DOHH2 (cell line): Measurements from ENCODE around the gene RFC5.

ENCODE experiments used
- H3F3A ChIP-seq: fragments of 200-600 bp; sonication (generic), shearing (Covaris generic); 2 replicates; pipeline ENCODE4 v1.6.0; 2016; ENCODE audit warnings: antibody characterized with exemption, mild to moderate bottlenecking; ENCODE audit not compliant: control insufficient read depth, insufficient read depth
- H3K27ac ChIP-seq: fragments of 200-600 bp; sonication (generic); 2 replicates; pipeline ENCODE4 v1.5.1; 2014; ENCODE audit warnings: low read depth, mild to moderate bottlenecking, low read length, moderate library complexity
- H3K27me3 ChIP-seq: fragments of 200-600 bp; sonication (generic); 2 replicates; pipeline ENCODE4 v1.6.1; 2014; ENCODE audit warnings: mild to moderate bottlenecking, low read length, mixed read lengths; ENCODE audit not compliant: control insufficient read depth
- H3K36me3 ChIP-seq: fragments of 200-600 bp; sonication (generic); 2 replicates; pipeline ENCODE4 v1.6.1; 2014; ENCODE audit warnings: mild to moderate bottlenecking, low read length, moderate library complexity, mixed read lengths; ENCODE audit not compliant: control insufficient read depth
- H3K4me1 ChIP-seq: fragments of 200-600 bp; sonication (generic); 2 replicates; pipeline ENCODE4 v1.6.1; 2014; ENCODE audit warnings: mild to moderate bottlenecking, low read length, mixed read lengths; ENCODE audit not compliant: control insufficient read depth
- H3K4me2 ChIP-seq: fragments of 200-600 bp; sonication (generic); 2 replicates; pipeline ENCODE4 v1.6.0; 2014; ENCODE audit warnings: mild to moderate bottlenecking, low read length, moderate library complexity
- H3K4me3 ChIP-seq: fragments of 200-600 bp; sonication (generic); 2 replicates; pipeline ENCODE4 v1.5.1; 2014; ENCODE audit warnings: mild to moderate bottlenecking, low read length, mixed read lengths
- H3K79me2 ChIP-seq: fragments of 200-600 bp; sonication (generic); 2 replicates; pipeline ENCODE4 v1.6.1; 2014; ENCODE audit warnings: mild to moderate bottlenecking, low read length, mixed read lengths; ENCODE audit not compliant: control insufficient read depth
- H3K9me2 ChIP-seq: fragments of 200-600 bp; sonication (generic); replicated peaks from 2 replicates; pipeline ENCODE4 v1.6.1; 2014; ENCODE audit warnings: mild to moderate bottlenecking, low read length, mixed read lengths; ENCODE audit not compliant: control insufficient read depth
- H3K9me3 ChIP-seq: fragments of 200-600 bp; sonication (generic); 2 replicates; pipeline ENCODE4 v1.6.1; 2014; ENCODE audit warnings: antibody characterized with exemption, low read length, mixed read lengths; ENCODE audit not compliant: control insufficient read depth, insufficient read depth
- H4K20me1 ChIP-seq: fragments of 200-600 bp; sonication (generic); 2 replicates; pipeline ENCODE4 v1.6.0; 2014; ENCODE audit warnings: low read depth, mild to moderate bottlenecking, antibody characterized with exemption, low read length, moderate library complexity; ENCODE audit not compliant: control insufficient read depth, insufficient read depth
- CTCF ChIP-seq: fragments of 200-600 bp; sonication (generic); IDR thresholded peaks from one replicate; pipeline ENCODE4 v1.5.1; 2014; ENCODE audit warnings: antibody characterized with exemption, mild to moderate bottlenecking, low read depth, low read length; ENCODE audit not compliant: poor library complexity, severe bottlenecking
- EZH2phosphoT487 ChIP-seq: fragments of 200-600 bp; sonication (generic); IDR thresholded peaks from 2 replicates; pipeline ENCODE4 v1.6.1; 2017; ENCODE audit warnings: borderline replicate concordance, mild to moderate bottlenecking, antibody characterized with exemption, low read length, moderate library complexity, mixed read lengths

RFC5 gene

GRCh38 chr12:118015306-118015705 lies 1.2 kb upstream of the RFC5 start:
- peaks cover 37% of the 10 kb centered on the region for H3K36me3 ChIP-seq
- H3K4me2 ChIP-seq: no peak overlapping the region
- H3F3A ChIP-seq: no peaks in the 10 kb centered on the region
- H3K4me3 ChIP-seq: no peak overlapping the region
- H3K4me1 ChIP-seq: peaks cover 24% of the 10 kb centered on the region
- peaks cover 8% of the 10 kb centered on the region; the same call in 1 of the 2 replicates for H4K20me1 ChIP-seq
- no peaks in the 10 kb centered on the region for H3K9me3 ChIP-seq
- H3K27ac ChIP-seq: no peak overlapping the region
- peaks cover 35% of the 10 kb centered on the region for H3K79me2 ChIP-seq
- H3K9me2 ChIP-seq: no peaks in the 10 kb centered on the region
- H3K27me3 ChIP-seq: peaks cover 6% of the 10 kb centered on the region
- TF ChIP-seq EZH2phosphoT487: no peak
- no peak for TF ChIP-seq CTCF

- no peak for TF ChIP-seq CTCF
- no peak for TF ChIP-seq EZH2phosphoT487
- H3K9me3 ChIP-seq: no peaks in the 10 kb centered on the region
- no peak overlapping the region for H3K27ac ChIP-seq
- peaks cover 35% of the 10 kb centered on the region for H3K79me2 ChIP-seq
- peak overlapping the region; percentile 89 for H3K4me3 ChIP-seq
- peaks cover 44% of the 10 kb centered on the region for H3K36me3 ChIP-seq
- peaks cover 24% of the 10 kb centered on the region for H3K4me1 ChIP-seq
- no peaks in the 10 kb centered on the region for H3K9me2 ChIP-seq
- H3K4me2 ChIP-seq: peak overlapping the region; percentile 84
- H3K27me3 ChIP-seq: peaks cover 6% of the 10 kb centered on the region
- H3F3A ChIP-seq: no peaks in the 10 kb centered on the region
- peaks cover 8% of the 10 kb centered on the region; the same call in 1 of the 2 replicates for H4K20me1 ChIP-seq
These were observed 559 bp upstream of the RFC5 start for GRCh38 chr12:118015944-118016343.

GRCh38 chr12:118017926-118018325 lies 1.4 kb downstream of the RFC5 start:
- Histone ChIP-seq H3K27ac (no peak overlapping the region), H3K79me2 (peaks cover 35% of the 10 kb centered on the region), H3K4me3 (peak overlapping the region; percentile 89), H3K36me3 (peaks cover 62% of the 10 kb centered on the region), H4K20me1 (peaks cover 8% of the 10 kb centered on the region; the same call in 1 of the 2 replicates), H3K4me2 (peak overlapping the region; percentile 84), H3K27me3 (peaks cover 6% of the 10 kb centered on the region), H3F3A (no peaks in the 10 kb centered on the region), H3K9me3 (no peaks in the 10 kb centered on the region), H3K4me1 (peaks cover 24% of the 10 kb centered on the region), H3K9me2 (no peaks in the 10 kb centered on the region)
- no peak for TF ChIP-seq EZH2phosphoT487
- TF ChIP-seq CTCF: no peak
